ENCODE results near the gene EYS.

The EYS gene

DNA sequence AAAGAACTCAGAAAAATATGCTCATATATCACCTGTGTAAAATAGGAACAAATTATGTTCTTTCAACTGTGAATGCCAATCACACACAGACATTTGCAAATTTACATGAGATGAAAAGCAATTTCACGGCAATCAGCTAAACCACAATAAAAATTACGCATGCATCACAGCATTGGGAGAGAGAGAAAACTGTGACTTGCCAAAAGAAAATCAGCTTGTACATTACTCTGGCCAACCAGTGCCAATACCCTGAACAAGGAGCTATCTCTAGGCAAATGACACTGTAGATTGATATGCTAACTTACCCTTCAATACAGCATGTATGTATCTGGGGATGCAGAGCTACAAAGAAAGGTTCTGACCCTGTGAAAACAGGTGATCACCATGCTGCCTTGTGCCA, 515.6 kb downstream of the EYS start:
- DNase-seq = no peak

DNA sequence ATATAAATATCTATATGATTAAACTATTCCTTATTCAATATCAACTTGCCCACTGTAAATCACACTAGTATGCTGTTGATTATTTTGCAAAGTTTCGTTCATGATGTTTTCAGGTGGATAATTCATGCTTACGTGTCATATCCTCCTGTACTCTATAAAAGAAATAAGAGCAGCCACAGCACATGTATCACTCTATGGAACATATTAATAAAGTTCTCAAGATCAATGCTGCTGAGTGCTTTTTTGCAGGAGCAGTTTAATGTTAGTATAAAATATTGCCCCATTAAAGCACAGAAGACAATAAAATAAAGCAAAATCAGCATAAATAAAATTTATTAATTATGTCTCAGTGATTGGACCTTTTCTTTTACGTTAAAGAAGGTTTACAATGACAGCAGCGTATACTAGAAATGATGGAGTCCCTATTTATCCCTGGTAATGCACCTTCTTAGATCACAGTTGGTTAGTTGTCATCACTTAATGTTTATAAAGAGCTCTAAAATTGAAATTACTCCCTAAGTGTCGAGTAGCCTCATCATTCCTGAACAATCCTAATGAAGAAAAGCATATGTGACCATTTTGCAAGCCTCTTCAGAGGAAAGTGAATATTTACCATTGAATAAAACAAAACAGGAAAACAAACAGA, 517.7 kb downstream of the EYS start:
- no peak for DNase-seq

DNA sequence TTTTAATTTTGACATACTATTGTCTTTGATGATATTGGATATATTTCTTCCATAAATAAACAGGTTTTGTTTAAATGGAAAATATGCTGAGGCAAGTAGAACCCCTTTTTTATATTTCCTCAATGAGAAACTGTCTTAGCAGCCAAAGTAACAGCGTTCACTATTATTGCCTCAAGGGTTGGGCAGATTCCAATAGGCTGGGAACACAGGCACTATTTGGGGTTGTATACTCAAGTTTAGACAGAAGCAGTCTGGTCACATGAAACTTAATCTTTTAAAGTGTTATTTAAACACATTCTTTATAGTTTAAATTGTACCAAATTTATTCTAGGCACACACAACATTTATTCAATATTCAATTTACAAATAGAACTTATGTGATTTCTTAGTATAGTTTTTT, 520.2 kb downstream of the EYS start:
- no peak for DNase-seq

DNA sequence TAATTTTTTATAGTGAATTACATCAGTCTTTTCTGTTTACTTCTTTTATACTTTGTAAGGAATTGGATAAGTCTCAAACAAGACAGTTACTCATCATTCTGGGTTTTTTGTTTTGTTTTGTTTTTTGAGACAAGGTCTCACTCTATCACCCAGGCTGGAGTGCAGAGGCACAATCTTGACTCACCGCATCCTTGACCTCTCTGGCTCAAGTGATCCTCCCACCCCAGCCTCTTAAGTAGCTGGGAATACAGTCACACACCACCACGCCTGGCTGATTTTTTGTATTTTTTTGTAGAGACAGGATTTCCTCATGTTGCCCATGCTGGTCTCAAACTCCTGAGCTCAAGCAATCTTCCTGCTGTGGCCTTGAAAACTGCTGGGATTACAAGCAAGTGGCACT, 524.3 kb downstream of the EYS start:
- no peak for DNase-seq

DNA sequence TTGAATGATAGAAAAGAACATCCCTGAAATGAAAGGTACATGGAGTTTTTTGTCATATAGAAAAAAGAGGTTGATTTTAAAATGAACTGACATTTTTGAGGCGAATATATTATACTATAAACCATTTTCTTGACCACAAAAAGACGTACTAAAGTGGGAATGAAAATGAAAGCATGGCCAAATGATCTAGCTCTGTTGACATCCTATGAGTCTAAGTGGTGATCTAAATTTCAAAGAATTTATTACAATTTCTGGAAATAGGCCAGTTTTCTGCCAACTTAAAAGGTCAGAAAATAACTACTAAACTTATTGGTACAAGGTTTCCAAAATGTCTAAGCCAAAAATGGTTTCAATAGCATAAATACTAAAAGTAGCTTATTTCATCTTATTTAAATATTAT, 536.8 kb downstream of the EYS start:
- no peak for DNase-seq

DNA sequence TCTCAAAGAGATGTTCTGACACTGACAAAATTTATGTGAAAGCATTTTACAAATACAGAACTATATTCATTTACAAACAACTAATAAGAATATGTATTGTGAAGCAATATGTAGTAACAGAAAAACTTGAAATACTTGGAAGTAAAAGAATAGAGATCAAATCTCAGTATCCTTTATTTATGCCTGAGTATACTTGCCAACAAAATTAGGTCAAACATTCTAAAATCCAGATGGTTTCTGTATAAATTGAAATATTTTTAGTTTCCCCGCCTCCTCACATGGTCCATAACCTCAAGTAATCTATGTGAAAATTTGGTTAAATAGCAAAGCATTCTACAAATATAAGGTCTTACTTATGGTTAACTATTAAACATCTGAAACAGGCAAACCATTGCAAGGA, 545.4 kb downstream of the EYS start:
- DNase-seq = no peak

DNA sequence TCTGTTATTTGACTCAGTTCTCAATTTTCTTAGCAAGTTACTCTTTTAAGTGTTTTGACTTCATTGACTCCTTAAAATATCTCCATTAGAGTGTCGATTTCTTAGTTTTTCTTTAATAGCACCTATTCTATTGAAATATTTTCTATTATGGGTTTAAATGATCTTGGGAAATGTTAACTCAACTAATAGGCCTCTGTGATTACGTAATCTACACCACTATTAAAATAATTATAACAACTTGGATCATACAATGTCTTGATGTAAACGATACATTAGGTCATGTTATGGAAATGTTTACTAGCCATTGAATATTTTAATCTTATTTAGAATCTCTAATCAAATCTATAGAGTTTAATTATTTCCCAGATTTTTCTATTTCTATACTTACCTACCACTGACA, 550.0 kb downstream of the EYS start:
- DNase-seq = no peak

DNA sequence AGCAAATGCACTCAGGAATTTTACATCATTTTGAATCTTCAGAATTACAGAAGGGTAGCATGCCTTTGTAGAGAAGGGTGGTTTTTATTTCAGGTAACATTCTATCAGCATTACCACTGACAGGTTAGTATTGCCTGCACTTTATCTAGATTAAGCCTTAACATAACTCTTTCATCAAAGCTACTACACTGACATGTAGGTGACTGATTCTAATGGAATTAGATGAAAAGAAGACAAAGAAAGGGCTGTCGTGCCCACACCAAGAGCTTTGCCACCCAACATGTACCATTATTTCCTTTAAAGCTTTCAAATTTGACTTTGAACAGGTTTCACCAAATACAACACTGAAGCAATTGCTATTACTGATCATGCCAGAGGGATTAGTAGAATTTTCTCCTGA, 551.9 kb downstream of the EYS start:
- DNase-seq = no peak

DNA sequence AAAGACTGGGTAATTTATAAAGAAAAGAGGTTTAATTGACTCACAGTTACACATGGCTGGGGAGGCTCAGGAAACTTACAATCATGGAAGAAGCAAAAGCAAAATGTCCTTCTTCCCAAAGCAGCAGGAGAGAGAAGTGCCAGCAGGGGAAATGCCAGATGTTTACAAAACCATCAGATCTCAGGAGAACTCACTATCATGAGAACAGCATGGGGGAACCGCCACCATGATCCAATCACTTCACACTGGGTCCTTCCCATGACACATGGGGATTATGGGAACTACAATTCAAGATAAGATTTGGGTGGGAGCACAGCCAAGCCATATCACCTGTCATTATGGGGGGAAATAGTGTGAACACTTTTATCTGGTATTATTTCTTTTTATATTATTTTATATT, 557.2 kb downstream of the EYS start:
- no peak for DNase-seq

DNA sequence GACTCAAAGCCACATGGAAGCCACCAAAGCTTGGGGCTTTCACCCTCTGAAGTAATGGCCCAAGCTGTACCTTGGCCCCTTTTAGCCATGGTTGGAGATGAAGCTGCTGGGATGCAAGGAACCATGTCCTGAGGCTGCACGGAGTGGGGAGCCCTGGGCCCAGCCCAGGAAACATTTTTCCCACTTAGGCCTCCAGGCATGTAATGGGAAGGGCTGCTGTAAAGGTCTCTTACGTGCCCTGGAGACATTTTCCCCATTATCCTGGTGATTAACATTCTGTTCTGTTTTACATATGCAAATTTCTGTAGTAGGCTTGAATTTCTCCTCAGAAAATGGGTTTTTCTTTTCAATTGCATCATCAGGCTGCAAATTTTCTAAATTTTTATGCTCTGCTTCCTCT, 558.2 kb downstream of the EYS start:
- no peak for DNase-seq

DNA sequence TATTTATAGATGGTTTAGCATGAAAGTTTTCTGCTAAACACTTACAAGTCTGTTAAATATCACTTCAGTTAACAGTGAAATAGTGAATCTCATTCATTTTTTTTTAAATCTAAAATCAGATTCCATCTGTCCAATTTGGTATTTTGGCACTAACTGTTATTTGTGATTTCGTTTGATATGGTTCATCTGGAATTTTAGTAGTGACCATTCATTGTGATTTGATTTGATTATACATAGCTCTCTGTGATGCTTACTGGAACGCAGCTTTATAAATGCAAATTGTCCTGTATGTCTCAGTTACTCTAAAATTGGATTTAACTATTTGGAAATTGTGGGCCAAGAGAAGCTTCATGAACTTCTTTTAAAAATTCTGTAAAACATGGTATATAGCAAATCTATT, 571.5 kb downstream of the EYS start:
- DNase-seq = no peak

DNA sequence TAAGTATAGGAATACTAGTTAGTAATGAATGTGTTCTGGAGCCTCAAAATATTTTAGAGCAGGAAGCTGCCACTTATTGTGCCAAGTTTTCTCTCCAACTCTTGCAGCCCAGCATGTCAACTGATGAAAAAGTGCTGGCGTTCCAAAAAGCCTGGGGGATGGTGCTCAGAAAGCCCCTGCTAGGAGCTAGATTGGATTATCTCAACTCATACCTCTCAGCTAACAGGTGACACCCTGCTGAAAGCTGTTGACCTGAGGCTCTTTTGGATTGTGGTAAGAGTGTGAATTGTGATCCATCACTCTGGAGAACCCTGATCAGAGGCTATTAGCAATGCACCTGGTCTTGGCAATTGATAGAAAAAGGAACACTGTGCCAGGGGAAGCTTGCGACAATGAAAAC, 580.4 kb downstream of the EYS start:
- no peak for DNase-seq

DNA sequence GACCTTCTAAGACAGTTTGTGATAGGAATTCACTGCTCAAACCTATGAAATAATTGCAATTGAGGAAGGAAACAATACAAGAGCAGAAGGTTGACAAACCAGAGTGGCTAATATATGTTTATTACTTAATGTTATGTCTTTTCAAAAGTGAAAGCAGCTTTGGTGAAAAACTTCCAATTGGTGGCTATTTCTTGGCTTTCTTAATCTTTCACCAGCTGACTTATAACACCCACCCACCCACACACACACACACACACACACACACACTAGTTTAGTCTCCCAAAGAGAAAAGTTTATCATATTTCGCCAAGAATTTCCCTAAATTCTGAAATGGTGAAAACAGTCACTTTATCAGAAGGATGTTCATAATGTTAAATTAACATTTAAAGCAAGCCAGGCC, 583.5 kb downstream of the EYS start:
- DNase-seq = no peak

DNA sequence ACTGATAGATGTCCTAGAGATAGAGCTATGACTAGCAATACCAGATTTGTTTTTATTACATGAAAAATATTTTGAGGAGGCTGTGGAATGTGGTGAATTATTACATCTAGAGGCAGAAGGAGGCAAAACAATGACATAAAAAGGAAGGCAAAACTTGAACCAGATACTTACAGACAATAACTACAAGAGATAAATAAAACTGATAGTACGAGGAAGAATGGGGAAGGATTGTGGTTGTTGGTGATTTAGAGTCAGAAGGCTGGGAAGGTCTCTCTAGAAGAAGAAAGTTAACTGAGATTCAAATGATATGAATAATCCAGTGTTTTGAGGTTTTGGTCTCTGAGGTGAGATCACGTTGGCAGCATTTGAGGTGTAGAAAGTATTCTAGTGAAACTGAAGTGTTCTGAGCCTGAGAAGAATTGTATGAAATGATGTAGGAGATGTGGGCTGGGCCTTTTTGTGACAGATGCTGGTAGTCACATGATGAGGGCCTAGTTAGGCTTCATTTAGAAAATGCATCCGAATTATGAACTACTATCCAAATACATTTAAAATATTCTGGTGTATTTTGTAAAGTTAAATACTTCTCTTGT, 589.1 kb downstream of the EYS start:
- no peak for DNase-seq

DNA sequence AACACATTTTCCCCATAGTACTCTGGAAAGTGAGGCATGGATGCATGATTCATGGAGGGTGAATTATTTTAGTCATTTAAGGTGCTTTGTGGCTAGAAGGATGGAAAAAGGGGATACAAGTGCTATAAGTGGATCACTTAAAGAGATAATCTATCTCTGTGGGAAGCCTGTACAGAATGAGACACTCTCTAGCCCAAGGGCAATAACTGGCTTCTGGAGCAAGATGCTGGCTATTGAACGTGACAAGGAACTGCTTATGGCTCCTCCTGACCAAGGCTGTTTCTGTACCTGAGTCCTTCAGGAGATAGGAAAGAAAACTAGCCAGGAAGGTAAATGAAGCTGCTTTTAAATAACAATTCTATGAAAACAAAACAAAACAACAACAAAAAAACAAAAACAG, 590.7 kb downstream of the EYS start:
- DNase-seq = no peak

DNA sequence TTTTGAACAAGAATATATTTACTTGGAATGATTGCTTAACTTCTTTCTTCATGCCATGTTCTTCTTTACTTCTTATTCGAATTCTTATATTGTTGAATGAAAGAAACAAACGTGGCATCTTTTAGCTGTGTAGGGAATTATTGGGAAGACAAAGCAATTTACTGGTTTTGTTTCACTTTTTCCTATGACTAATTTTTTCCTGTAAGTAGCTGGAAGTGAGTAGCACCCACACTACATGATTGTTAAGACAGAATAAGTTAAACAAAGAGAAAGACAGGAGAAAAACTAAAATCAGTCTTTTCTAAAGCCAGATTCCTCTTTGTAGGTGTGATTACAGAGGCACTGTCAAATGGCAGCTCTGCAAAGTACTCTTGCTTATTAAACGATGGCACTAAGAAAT, 593.4 kb downstream of the EYS start:
- DNase-seq = no peak

DNA sequence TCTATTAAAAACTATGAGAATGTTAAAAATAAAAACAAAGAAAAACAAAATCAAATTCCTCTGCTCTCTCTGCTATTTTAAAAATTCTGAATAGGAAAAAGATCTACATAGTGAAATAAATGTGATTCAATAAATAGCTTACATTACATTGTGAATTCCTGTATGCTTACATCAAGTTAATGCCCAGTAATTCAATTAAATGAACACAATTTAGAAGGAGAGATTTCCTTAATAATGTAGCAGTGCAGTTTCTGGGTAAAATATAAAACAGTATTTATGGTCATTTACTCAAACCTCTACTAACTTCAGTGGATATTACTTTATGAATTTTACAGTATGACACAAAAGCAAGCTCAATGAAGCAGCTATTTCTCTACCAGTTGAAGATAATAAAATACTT, 594.6 kb downstream of the EYS start:
- DNase-seq = no peak

DNA sequence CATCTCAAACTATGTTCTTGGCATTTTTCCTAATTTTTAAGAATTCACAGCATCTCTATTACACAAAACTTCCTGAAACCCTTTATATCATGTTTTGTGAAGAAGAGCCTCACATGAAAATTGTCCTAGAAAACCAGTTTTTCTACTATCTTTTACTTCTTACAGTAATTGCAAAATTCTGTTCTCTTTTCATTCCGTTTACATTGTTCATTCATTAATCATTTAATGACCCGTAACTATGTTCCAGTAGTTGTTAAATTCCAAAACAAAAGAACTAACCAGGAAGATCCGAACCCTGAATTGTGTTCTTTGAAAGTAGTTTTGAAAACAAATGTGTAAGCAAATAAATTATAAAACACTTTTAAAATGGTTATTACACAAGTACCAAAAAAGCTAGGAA, 597.0 kb downstream of the EYS start:
- DNase-seq = no peak

DNA sequence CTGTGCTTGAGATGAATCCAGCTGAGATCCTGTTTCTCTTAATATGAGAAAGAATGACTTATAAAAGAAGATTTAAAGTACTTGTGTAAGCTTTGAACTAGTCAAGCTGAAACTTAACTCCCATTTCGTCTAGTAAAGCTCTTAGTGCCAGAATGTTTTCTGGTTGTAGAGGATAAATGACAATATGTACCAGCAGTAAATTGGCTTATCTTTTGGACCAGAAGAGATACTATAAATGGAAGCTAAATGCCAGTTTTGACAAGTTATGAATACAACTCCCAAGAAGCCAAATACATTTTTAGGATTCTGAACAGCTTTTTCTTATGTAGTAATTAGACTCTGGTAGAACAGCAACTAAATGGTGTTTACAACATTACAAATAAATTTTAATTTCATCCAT, 608.7 kb downstream of the EYS start:
- no peak for DNase-seq

DNA sequence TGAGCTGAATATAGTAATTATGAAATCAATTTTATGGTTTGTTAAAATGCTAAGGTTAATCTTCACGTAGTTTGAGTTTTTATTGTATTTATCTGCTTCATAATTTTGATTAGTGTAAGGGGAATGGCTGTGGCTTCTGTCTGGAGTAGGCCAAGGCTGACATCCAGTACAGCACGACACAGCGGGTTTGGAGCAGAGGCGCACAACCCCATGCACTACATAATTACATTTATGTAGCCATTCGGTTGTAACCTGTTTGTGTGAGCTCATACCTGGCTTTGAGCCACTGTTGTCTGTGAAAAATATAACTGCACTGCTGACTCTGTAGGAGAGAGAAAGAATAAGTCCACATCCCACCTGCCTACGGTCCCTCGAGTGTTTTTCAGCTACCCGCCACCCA, 615.5 kb downstream of the EYS start:
- DNase-seq = no peak

DNA sequence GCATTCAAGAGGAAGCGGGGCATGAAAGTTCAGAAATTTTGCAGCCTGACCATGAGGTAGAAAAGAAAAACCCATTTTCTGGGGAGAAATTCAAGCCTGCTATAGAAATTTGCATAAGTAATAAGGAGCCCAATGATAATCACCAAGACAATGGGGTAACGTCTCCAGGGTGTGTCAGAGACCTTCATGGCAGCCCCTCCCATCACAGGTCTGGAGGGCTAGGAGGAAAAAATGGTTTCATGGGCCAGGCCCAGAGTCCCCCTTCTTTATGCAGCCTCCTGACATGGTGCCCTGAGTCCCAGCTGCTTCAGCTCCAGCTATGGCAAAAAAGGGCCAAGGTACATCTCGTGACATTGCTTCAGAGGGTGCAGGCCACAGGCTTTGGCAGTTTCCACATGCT, 618.5 kb downstream of the EYS start:
- DNase-seq = no peak

DNA sequence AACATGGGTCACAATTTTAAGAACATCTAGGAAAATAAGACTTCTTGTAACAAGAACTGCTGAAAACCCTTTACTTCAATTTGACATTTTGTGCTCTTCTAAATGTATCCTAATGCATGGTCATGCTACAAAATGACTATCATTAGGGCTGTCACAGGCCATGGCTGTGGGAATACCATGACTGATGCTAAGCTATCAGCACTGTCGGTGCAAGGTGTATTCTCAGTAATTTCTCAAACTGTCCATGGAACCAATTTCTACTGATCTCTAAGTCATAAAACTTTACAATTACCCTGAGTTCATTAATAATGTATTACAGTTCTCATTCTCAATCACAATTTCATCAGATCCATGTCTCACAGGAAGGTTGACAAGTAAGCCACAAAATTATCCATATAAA, 625.3 kb downstream of the EYS start:
- no peak for DNase-seq

DNA sequence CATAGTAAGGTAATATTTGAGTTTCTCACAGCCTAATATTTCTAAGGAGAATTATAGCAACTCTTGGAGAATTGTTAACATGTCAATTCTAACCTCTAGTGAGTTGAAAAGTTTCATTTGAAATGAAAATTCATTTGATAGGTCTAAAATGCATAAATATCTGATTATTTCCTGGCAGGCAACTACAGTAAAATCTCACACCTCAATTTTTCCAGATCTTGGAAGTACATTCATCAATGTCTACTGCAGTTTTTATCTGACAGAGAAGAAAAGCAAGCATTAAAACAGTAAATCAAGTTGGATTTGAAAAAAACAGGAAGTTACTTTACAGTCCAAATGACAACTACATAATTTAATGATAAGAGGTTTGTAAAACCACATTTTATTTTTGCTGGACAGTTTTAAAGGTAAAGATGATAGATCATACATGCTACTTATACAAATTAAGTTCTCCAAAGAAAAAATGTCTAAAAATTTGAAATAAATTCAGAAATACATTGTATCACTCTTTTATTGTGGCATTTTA, 631.3 kb downstream of the EYS start:
- no peak for DNase-seq

DNA sequence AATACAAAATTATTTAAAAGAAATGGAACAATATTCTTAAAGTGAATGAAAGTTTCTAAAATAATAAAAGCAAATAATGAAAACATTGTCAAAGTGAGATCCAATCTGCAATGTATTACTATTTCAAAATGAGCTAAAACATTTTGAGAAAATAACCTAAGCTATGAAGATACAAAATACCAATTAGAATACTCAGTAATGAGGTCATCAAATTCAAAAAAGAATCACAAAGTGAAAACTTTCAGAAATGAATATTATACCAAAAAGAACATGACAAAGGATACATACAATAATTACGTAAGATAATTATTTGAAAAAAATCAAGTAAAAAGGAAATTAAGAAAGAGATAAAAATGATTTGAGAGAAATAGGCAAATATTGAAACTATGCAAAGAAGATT, 634.5 kb downstream of the EYS start:
- DNase-seq = no peak

DNA sequence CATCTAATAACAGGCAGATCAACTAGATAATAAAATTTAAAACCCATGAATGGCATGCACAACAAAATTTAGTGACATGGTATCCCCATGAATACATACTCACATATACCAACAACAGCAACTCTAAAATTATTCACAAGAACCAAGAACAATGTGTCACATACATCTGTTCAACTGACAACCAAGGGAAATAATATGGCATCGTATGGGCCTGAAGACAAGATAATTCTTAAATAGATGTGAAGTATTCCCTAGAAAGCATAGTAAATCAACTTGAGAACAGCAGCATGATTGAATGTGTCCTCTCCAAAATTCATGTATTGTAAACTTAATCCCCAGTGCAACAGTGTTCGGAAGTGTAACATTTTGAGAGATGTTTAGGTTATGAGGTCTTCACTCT, 635.5 kb downstream of the EYS start:
- DNase-seq = no peak
